IMR-90 (cell line): ENCODE results near the gene CNNM1. TPM values are rescaled to one million over a fixed set of nuclear protein-coding genes. Genes with fewer than 3 reads are reported as not detected.

Experiments
- ATAC-seq: fragments of 200-7000 bp; cut with Tn5 transposase; 2 replicates; pipeline ENCODE4 v1.9.1; 2020; ENCODE audit warnings: low read depth, mild to moderate bottlenecking, moderate library complexity
- BruUV-seq: library from RNA; stranded (reverse); fragments of 400-500 nt; replicated peaks from 2 replicates; lab custom pipeline; 2021; lab: Mats Ljungman, UMichigan
- CTCF ChIA-PET: fragments of 300-600 bp; formaldehyde crosslinking; extraction: SDS; loops from one replicate; lab custom pipeline; 2021; ENCODE audit warnings: antibody characterized with exemption; lab: Yijun Ruan, JAX
- POLR2A ChIA-PET: fragments of 300-600 bp; sonication (Branson Sonifier 250); formaldehyde crosslinking; loops from one replicate; lab custom pipeline; 2022; ENCODE audit warnings: antibody characterized with exemption; ENCODE audit not compliant: unreplicated experiment; lab: Charles Lee
- DNase-seq: peaks from one replicate; pipeline ENCODE4 v3.0.0; 2013
- H2AFZ ChIP-seq: replicated peaks from 2 replicates; pipeline ENCODE3; 2013; ENCODE audit warnings: low read length, mild to moderate bottlenecking; ENCODE audit not compliant: poor library complexity
- H2AK5ac ChIP-seq: 2 replicates; pipeline ENCODE4 v1.6.1; 2013; ENCODE audit warnings: low read depth, low read length, inconsistent platforms
- H2AK9ac ChIP-seq: replicated peaks from 2 replicates; pipeline ENCODE3; 2013; ENCODE audit warnings: mild to moderate bottlenecking, low read depth, low read length, moderate library complexity; ENCODE audit not compliant: poor library complexity
- H2BK120ac ChIP-seq: 2 replicates; pipeline ENCODE4 v1.6.1; 2013; ENCODE audit warnings: low read depth, low read length, inconsistent platforms
- H2BK15ac ChIP-seq: 3 replicates; pipeline ENCODE4 v1.6.1; 2013; ENCODE audit warnings: low read depth, low read length, inconsistent platforms
- H2BK20ac ChIP-seq: 2 replicates; pipeline ENCODE4 v1.6.1; 2013; ENCODE audit warnings: low read depth, mild to moderate bottlenecking, inconsistent platforms, low read length, moderate library complexity
- H2BK5ac ChIP-seq: 2 replicates; pipeline ENCODE4 v1.6.1; 2013; ENCODE audit warnings: mild to moderate bottlenecking, low read depth, low read length, inconsistent platforms; ENCODE audit not compliant: poor library complexity, severe bottlenecking
- H3K14ac ChIP-seq: replicated peaks from 2 replicates; pipeline ENCODE4 v1.6.1; 2013; ENCODE audit warnings: low read depth, low read length, inconsistent platforms
- H3K18ac ChIP-seq: 2 replicates; pipeline ENCODE4 v1.6.1; 2013; ENCODE audit warnings: low read depth, low read length, control low read depth
- H3K23ac ChIP-seq: 2 replicates; pipeline ENCODE4 v1.6.1; 2013; ENCODE audit warnings: low read depth, low read length, inconsistent platforms
- H3K27ac ChIP-seq: 2 replicates; pipeline ENCODE4 v1.5.1; 2013; ENCODE audit warnings: mild to moderate bottlenecking, control low read depth, low read length; ENCODE audit not compliant: insufficient read depth
- H3K27me3 ChIP-seq: 2 replicates; pipeline ENCODE4 v1.6.1; 2013; ENCODE audit warnings: low read length; ENCODE audit not compliant: control insufficient read depth, insufficient read depth
- H3K36me3 ChIP-seq: 2 replicates; pipeline ENCODE4 v1.6.1; 2013; ENCODE audit warnings: low read length, mixed read lengths; ENCODE audit not compliant: control insufficient read depth, insufficient read depth
- H3K4ac ChIP-seq: 2 replicates; pipeline ENCODE4 v1.6.1; 2013; ENCODE audit warnings: low read depth, low read length, inconsistent platforms
- H3K4me1 ChIP-seq: 2 replicates; pipeline ENCODE4 v1.6.1; 2013; ENCODE audit warnings: low read length, mixed read lengths; ENCODE audit not compliant: control insufficient read depth, insufficient read depth
- H3K4me2 ChIP-seq: 2 replicates; pipeline ENCODE4 v1.6.1; 2013; ENCODE audit warnings: low read depth, mild to moderate bottlenecking, control low read depth, low read length, moderate library complexity
- H3K4me3 ChIP-seq: 2 replicates; pipeline ENCODE4 v1.5.1; 2013; ENCODE audit warnings: low read depth, mild to moderate bottlenecking, control low read depth, low read length, moderate library complexity; ENCODE audit not compliant: insufficient read depth
- H3K56ac ChIP-seq: 2 replicates; pipeline ENCODE4 v1.6.1; 2013; ENCODE audit warnings: low read length, inconsistent platforms; ENCODE audit not compliant: insufficient read depth; ENCODE audit errors: extremely low read depth
- H3K79me1 ChIP-seq, 2 experiments: 2 replicates each; pipeline ENCODE4 v1.6.1; 2013; ENCODE audit warnings: low read length in 2 of 2, inconsistent platforms in 1 of 2, low read depth in 1 of 2
- H3K9ac ChIP-seq: 2 replicates; pipeline ENCODE4 v1.6.1; 2013; ENCODE audit warnings: low read depth, low read length, control low read depth
- H3K9me1 ChIP-seq: 2 replicates; pipeline ENCODE4 v1.6.1; 2013; ENCODE audit warnings: low read length, inconsistent platforms; ENCODE audit not compliant: insufficient read depth
- H3K9me3 ChIP-seq: 2 replicates; pipeline ENCODE4 v1.6.1; 2013; ENCODE audit warnings: low read length; ENCODE audit not compliant: control insufficient read depth, insufficient read depth
- H4K20me1 ChIP-seq: 2 replicates; pipeline ENCODE4 v1.6.1; 2013; ENCODE audit warnings: low read length, inconsistent platforms; ENCODE audit not compliant: insufficient read depth
- H4K5ac ChIP-seq: 2 replicates; pipeline ENCODE4 v1.6.1; 2013; ENCODE audit warnings: mild to moderate bottlenecking, low read depth, low read length, control low read depth
- H4K8ac ChIP-seq, 2 experiments: 2 replicates each; pipeline ENCODE4 v1.6.1; 2013; ENCODE audit warnings: low read depth in 2 of 2, low read length in 2 of 2, control low read depth in 1 of 2, inconsistent platforms in 1 of 2
- H4K91ac ChIP-seq: 2 replicates; pipeline ENCODE4 v1.6.1; 2013; ENCODE audit warnings: low read depth, low read length, inconsistent platforms; ENCODE audit not compliant: insufficient read depth
- CEBPB ChIP-seq: IDR thresholded peaks from 2 replicates; pipeline ENCODE4 v1.6.1; 2012; ENCODE audit warnings: low read depth, low read length, improper control_type of control experiment
- CHD1 ChIP-seq: IDR thresholded peaks from 2 replicates; pipeline ENCODE4 v1.6.1; 2012; ENCODE audit warnings: low read depth, low read length, improper control_type of control experiment
- CTCF ChIP-seq: conservative IDR thresholded peaks from 2 replicates; pipeline ENCODE4 v1.5.1; 2012; ENCODE audit warnings: mild to moderate bottlenecking, low read depth, low read length, improper control_type of control experiment
- MAZ ChIP-seq: IDR thresholded peaks from 2 replicates; pipeline ENCODE4 v1.6.1; 2012; ENCODE audit warnings: low read depth, mild to moderate bottlenecking, low read length, improper control_type of control experiment, moderate library complexity, borderline replicate concordance
- NFE2L2 ChIP-seq: fragments of 150-350 bp; IDR thresholded peaks from 2 replicates; pipeline ENCODE4 v1.6.1; 2016; ENCODE audit warnings: low read depth, mild to moderate bottlenecking, low read length
- RAD21 ChIP-seq: IDR thresholded peaks from 2 replicates; pipeline ENCODE4 v1.6.1; 2012; ENCODE audit warnings: low read length, improper control_type of control experiment
- WGBS, 2 experiments: methylation state at CpG; one replicate each; pipeline versions ENCODE4 v1.1.5 to v1.1.7; 2013; ENCODE audit warnings: missing lambda C conversion rate in 2 of 2; ENCODE audit not compliant: insufficient read length in 1 of 2; ENCODE audit errors: extremely low coverage in 2 of 2; 5-methylcytosine and 5-hydroxymethylcytosine counted together
- dilution Hi-C: fragments of 300-500 bp; cut with HindIII; formaldehyde crosslinking; loops from one replicate; pipeline ENCODE4 v1.14.3; 2018; ENCODE audit warnings: low sequenced_read_pairs; ENCODE audit not compliant: unreplicated experiment
- in situ Hi-C: fragments of 300-500 bp; cut with MboI; formaldehyde crosslinking; loops from 3 replicates; pipeline ENCODE4 v1.14.3; 2019; ENCODE audit warnings: low sequenced_read_pairs, inconsistent platforms, mixed read lengths
- intact Hi-C: fragments of 100-400 bp; cut with micrococcal nuclease; formaldehyde crosslinking; loops from 2 replicates; pipeline ENCODE4 v1.10.0; 2022
- polyA plus RNA-seq, 3 experiments: library from polyadenylated mRNA; depleted of rRNA; stranded (reverse); fragments of >200 nt; gene quantifications; 2 replicates each; pipeline ENCODE4 v1.2.3, GENCODE V29; 2012; ENCODE audit warnings: low replicate concordance in 1 of 3
- total RNA-seq: library from RNA; depleted of rRNA; stranded (reverse); fragments of >200 nt; gene quantifications from 2 replicates; pipeline ENCODE4 v1.2.3, GENCODE V29; 2012

CNNM1 gene
- total and polyA plus RNA-seq, 2 of the 4 experiments (the other 2 are of a cell fraction) = 0.18 to 0.39 TPM

DNA sequence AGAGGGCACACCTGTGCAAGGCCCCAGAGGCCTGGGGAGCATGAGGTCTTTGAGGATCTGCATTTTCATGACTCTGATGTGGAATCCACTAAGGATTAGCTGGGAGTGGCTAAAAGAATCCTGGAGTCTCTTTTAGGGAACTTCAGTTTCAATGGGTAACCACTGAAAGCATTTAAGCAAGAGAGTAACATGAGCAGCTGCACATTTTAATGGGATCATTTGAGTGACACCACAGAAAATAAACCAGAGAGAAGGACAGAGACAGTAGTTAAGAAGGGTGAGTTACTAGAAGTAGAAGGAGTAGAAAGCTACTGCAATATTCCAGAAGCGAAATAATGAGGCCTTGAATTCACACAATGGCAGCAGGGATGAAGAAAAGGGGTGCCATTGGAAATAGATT, 96.0 kb downstream of the CNNM1 start:
- Histone ChIP-seq H2BK15ac (no peak overlapping the region), H3K4me2 (no peak overlapping the region), H3K4me3 (no peak overlapping the region), H2BK5ac (no peak overlapping the region), H4K91ac (no peak overlapping the region), H4K5ac (no peak overlapping the region), H3K9me1 (no peaks in the 10 kb centered on the region), H3K4me1 (peaks cover 2% of the 10 kb centered on the region; the same call in 1 of the 2 replicates), H3K79me1 (peaks cover 16 to 35% of the 10 kb centered on the region in 2 experiments), H2AK5ac (no peak overlapping the region), H4K8ac (no peak overlapping the region), H4K20me1 (no peaks in the 10 kb centered on the region), H2BK120ac (no peak overlapping the region), H2AFZ (no peak overlapping the region), H3K9me3 (no peaks in the 10 kb centered on the region), H3K9ac (no peak overlapping the region), H3K4ac (no peak overlapping the region), H3K36me3 (peaks cover 14% of the 10 kb centered on the region), H3K27me3 (no peaks in the 10 kb centered on the region), H3K56ac (no peak overlapping the region), H2AK9ac (no peak overlapping the region), H2BK20ac (no peak overlapping the region), H3K27ac (no peak overlapping the region), H3K23ac (no peak overlapping the region), H3K14ac (no peak overlapping the region), H3K18ac (no peak overlapping the region)
- ATAC-seq = no peak
- in situ Hi-C loops = no loop called here
- no TSS peak for BruUV-seq
- no peak for DNase-seq
- WGBS, 2 experiments = 75% methylated on average over 1 of the region's 1 CpG; no CpG with 5 or more reads in 1 of the 2 experiments
- POLR2A ChIA-PET = no interaction called here
- CTCF ChIA-PET = interaction anchor here (0.7 kb wide), 1 partner anchor 10 kb away, joined by 3 read pairs; no protein-coding TSS in a partner anchor
- intact Hi-C loops = no loop called here
- TF ChIP-seq CEBPB (no peak), MAZ (no peak), CTCF (no peak), CHD1 (no peak), NFE2L2 (no peak), RAD21 (no peak)
- dilution Hi-C loops = no loop called here
